CD14-positive monocyte (primary cell): ENCODE measurements around the gene SORBS2. TPM values are rescaled to one million over a fixed set of nuclear protein-coding genes. Genes with fewer than 3 reads are reported as not detected.

ENCODE experiments used
- DNase-seq, 3 donors: peaks; one replicate each; pipeline ENCODE4 v3.0.0-alpha.2; 2011 to 2022
- H2AFZ ChIP-seq: 2 replicates; pipeline ENCODE4 v1.6.0; 2012; ENCODE audit warnings: mild to moderate bottlenecking, low read depth, low read length, inconsistent platforms; ENCODE audit not compliant: insufficient read depth, poor library complexity, severe bottlenecking
- H3K27ac ChIP-seq, 2 donors: 1 replicate in 1 of 2; 2 replicates in 1 of 2; pipeline ENCODE4 v1.5.1; 2012 to 2013; ENCODE audit warnings: low read length in 2 of 2, control low read depth in 1 of 2, inconsistent platforms in 1 of 2, low read depth in 1 of 2, mild to moderate bottlenecking in 1 of 2
- H3K27me3 ChIP-seq, 2 donors: one replicate each; pipeline versions ENCODE4 v1.6.0 to v1.6.1; 2011 to 2013; ENCODE audit warnings: low read length in 2 of 2; ENCODE audit not compliant: control insufficient read depth in 2 of 2, insufficient read depth in 2 of 2
- H3K36me3 ChIP-seq, 2 donors: replicated peaks in 1 of 2; 1 replicate in 1 of 2; 2 replicates in 1 of 2; pipeline versions ENCODE4 v1.5.1 to v1.6.1; 2012 to 2013; ENCODE audit warnings: low read length in 2 of 2, control low read depth in 1 of 2, inconsistent platforms in 1 of 2, mild to moderate bottlenecking in 1 of 2; ENCODE audit not compliant: insufficient read depth in 2 of 2, control insufficient read depth in 1 of 2
- H3K4me1 ChIP-seq, 2 donors: 1 replicate in 1 of 2; 2 replicates in 1 of 2; pipeline versions ENCODE4 v1.5.1 to v1.6.1; 2012 to 2013; ENCODE audit warnings: low read length in 2 of 2, control low read depth in 1 of 2, inconsistent platforms in 1 of 2, mild to moderate bottlenecking in 1 of 2, moderate library complexity in 1 of 2; ENCODE audit not compliant: insufficient read depth in 2 of 2, control insufficient read depth in 1 of 2
- H3K4me2 ChIP-seq: replicated peaks from 2 replicates; pipeline ENCODE3; 2012; ENCODE audit warnings: low read length, moderate library complexity, mild to moderate bottlenecking; ENCODE audit not compliant: poor library complexity, severe bottlenecking; ENCODE audit errors: extremely low read depth
- H3K4me3 ChIP-seq, 3 experiments: fragments of 200-600 bp in 1 of 3; sonication (generic) in 1 of 3; replicated peaks in 1 of 3; 1 replicate in 2 of 3; 2 replicates in 1 of 3; pipeline ENCODE4 v1.5.1; 2011 to 2013; ENCODE audit warnings: low read length in 3 of 3, mild to moderate bottlenecking in 3 of 3, control low read depth in 2 of 3, low read depth in 2 of 3, inconsistent platforms in 1 of 3, moderate library complexity in 1 of 3
- H3K79me2 ChIP-seq: 2 replicates; pipeline ENCODE4 v1.6.0; 2012; ENCODE audit warnings: mild to moderate bottlenecking, control low read depth, inconsistent platforms, low read length, moderate library complexity; ENCODE audit not compliant: insufficient read depth
- H3K9ac ChIP-seq: 2 replicates; pipeline ENCODE4 v1.6.0; 2017; ENCODE audit warnings: low read length, mild to moderate bottlenecking; ENCODE audit not compliant: insufficient read depth, poor library complexity, severe bottlenecking
- H3K9me3 ChIP-seq, 2 donors: replicated peaks in 1 of 2; 1 replicate in 1 of 2; 2 replicates in 1 of 2; pipeline versions ENCODE4 v1.5.1 to v1.6.1; 2012 to 2013; ENCODE audit warnings: low read length in 2 of 2, control low read depth in 1 of 2; ENCODE audit not compliant: control insufficient read depth in 1 of 2, insufficient read depth in 1 of 2
- H4K20me1 ChIP-seq: 2 replicates; pipeline ENCODE4 v1.6.0; 2012; ENCODE audit warnings: mild to moderate bottlenecking, low read length, control low read depth, moderate library complexity; ENCODE audit not compliant: insufficient read depth
- H3K27ac Mint-ChIP-seq, 7 donors: one replicate each; pipeline ENCODE4 v1.8.0; 2020; ENCODE audit warnings: mild to moderate bottlenecking in 7 of 7, mixed read lengths in 7 of 7, moderate library complexity in 6 of 7, inconsistent platforms in 2 of 7
- H3K27me3 Mint-ChIP-seq, 3 donors: one replicate each; pipeline ENCODE4 v1.8.0; 2021 to 2022; ENCODE audit warnings: low read depth in 3 of 3, mild to moderate bottlenecking in 3 of 3, mixed read lengths in 3 of 3, moderate library complexity in 3 of 3, inconsistent platforms in 1 of 3
- H3K36me3 Mint-ChIP-seq, 2 donors: one replicate each; pipeline ENCODE4 v1.8.0; 2020; ENCODE audit warnings: mixed read lengths in 2 of 2, inconsistent platforms in 1 of 2, mild to moderate bottlenecking in 1 of 2
- H3K4me1 Mint-ChIP-seq: one replicate; pipeline ENCODE4 v1.8.0; 2020; ENCODE audit warnings: mild to moderate bottlenecking, mixed read lengths
- H3K4me3 Mint-ChIP-seq, 2 donors: one replicate each; pipeline ENCODE4 v1.8.0; 2020; ENCODE audit warnings: mild to moderate bottlenecking in 2 of 2, mixed read lengths in 2 of 2, moderate library complexity in 1 of 2
- H3K9me3 Mint-ChIP-seq, 7 donors: one replicate each; pipeline ENCODE4 v1.8.0; 2020 to 2022; ENCODE audit warnings: mixed read lengths in 7 of 7, mild to moderate bottlenecking in 6 of 7, moderate library complexity in 6 of 7, inconsistent platforms in 2 of 7
- CTCF ChIP-seq: fragments of 200-600 bp; IDR thresholded peaks from one replicate; pipeline ENCODE4 v1.8.0; 2022; ENCODE audit warnings: antibody characterized with exemption, mild to moderate bottlenecking
- WGBS: methylation state at CpG from one replicate; pipeline ENCODE4 v1.1.5; 2013; ENCODE audit warnings: missing lambda C conversion rate; ENCODE audit not compliant: insufficient coverage; 5-methylcytosine and 5-hydroxymethylcytosine counted together
- intact Hi-C, 2 donors: fragments of 100-400 bp; cut with micrococcal nuclease; formaldehyde crosslinking; loops; one replicate each; pipeline versions ENCODE4 v1.15.0 to v1.15.1; 2023
- polyA plus RNA-seq, 3 donors: library from polyadenylated mRNA; depleted of rRNA in 1 of 3; unstranded in 2 of 3; stranded (reverse) in 1 of 3; fragments of 300-500 nt in 2 of 3; fragments of >200 nt in 1 of 3; fragmentation: Illumina TruSeq in 2 of 3; gene quantifications; 1 replicate in 2 of 3; 2 replicates in 1 of 3; pipeline ENCODE4 v1.2.3, GENCODE V29; 2012 to 2021

Gene SORBS2
- polyA plus RNA-seq, 3 donors: not detected

- H3K36me3 Mint-ChIP-seq: no peaks in the 10 kb centered on the region
- intact Hi-C loops: no loop called here
- no peak overlapping the region for H3K4me3 ChIP-seq
- no peaks in the 10 kb centered on the region for H3K9me3 ChIP-seq
- H3K4me1 ChIP-seq: no peaks in the 10 kb centered on the region
- no CpG with 5 or more reads among the region's 4 CpGs for WGBS
- H3K27ac Mint-ChIP-seq: no peak overlapping the region
- no peak overlapping the region for H3K27ac ChIP-seq
- H2AFZ ChIP-seq: no peak overlapping the region
- H3K9ac ChIP-seq: no peak overlapping the region
- peaks cover 0 to 3% (median 0%) of the 10 kb centered on the region in 7 donors for H3K9me3 Mint-ChIP-seq
- H3K4me1 Mint-ChIP-seq: no peaks in the 10 kb centered on the region
- H3K27me3 ChIP-seq: peaks cover 0 to 5% of the 10 kb centered on the region in 2 donors
- no peaks in the 10 kb centered on the region for H4K20me1 ChIP-seq
- no peaks in the 10 kb centered on the region for H3K79me2 ChIP-seq
- H3K4me2 ChIP-seq: no peak overlapping the region
- H3K36me3 ChIP-seq: no peaks in the 10 kb centered on the region
- no peak overlapping the region for H3K4me3 Mint-ChIP-seq
- no peak for DNase-seq
- peaks cover 11 to 16% (median 15%) of the 10 kb centered on the region in 3 donors for H3K27me3 Mint-ChIP-seq
- TF ChIP-seq CTCF: no peak
Observed at GRCh38 chr4:185648631-185649030, 163.4 kb downstream of the SORBS2 start.

- Histone ChIP-seq H3K36me3 (no peaks in the 10 kb centered on the region), H4K20me1 (no peaks in the 10 kb centered on the region), H3K79me2 (no peaks in the 10 kb centered on the region), H3K4me2 (no peak overlapping the region), H2AFZ (no peak overlapping the region), H3K27ac (no peak overlapping the region), H3K4me1 (no peaks in the 10 kb centered on the region), H3K4me3 (no peak overlapping the region), H3K27me3 (peaks cover 0 to 8% of the 10 kb centered on the region in 2 donors), H3K9ac (no peak overlapping the region), H3K9me3 (no peaks in the 10 kb centered on the region)
- WGBS: no CpG with 5 or more reads among the region's 1 CpG
- no peak for DNase-seq
- Mint-ChIP-seq H3K4me3 (no peak overlapping the region), H3K4me1 (no peaks in the 10 kb centered on the region), H3K27ac (peak overlapping the region in 1 of 7 donors; percentile 76), H3K27me3 (peaks cover 13 to 28% (median 17%) of the 10 kb centered on the region in 3 donors), H3K36me3 (no peaks in the 10 kb centered on the region), H3K9me3 (peaks cover 0 to 3% (median 0%) of the 10 kb centered on the region in 7 donors)
- intact Hi-C loops: no loop called here
- TF ChIP-seq CTCF: no peak
Observed at GRCh38 chr4:185645403-185645802, 166.6 kb downstream of the SORBS2 start.
